ENCODE results near the gene INTS6.
A peak's percentile ranks its signal among the peaks of the same experiment; 100 is the strongest.

Gene INTS6, protein sequence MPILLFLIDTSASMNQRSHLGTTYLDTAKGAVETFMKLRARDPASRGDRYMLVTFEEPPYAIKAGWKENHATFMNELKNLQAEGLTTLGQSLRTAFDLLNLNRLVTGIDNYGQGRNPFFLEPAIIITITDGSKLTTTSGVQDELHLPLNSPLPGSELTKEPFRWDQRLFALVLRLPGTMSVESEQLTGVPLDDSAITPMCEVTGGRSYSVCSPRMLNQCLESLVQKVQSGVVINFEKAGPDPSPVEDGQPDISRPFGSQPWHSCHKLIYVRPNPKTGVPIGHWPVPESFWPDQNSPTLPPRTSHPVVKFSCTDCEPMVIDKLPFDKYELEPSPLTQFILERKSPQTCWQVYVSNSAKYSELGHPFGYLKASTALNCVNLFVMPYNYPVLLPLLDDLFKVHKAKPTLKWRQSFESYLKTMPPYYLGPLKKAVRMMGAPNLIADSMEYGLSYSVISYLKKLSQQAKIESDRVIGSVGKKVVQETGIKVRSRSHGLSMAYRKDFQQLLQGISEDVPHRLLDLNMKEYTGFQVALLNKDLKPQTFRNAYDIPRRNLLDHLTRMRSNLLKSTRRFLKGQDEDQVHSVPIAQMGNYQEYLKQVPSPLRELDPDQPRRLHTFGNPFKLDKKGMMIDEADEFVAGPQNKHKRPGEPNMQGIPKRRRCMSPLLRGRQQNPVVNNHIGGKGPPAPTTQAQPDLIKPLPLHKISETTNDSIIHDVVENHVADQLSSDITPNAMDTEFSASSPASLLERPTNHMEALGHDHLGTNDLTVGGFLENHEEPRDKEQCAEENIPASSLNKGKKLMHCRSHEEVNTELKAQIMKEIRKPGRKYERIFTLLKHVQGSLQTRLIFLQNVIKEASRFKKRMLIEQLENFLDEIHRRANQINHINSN

DNA sequence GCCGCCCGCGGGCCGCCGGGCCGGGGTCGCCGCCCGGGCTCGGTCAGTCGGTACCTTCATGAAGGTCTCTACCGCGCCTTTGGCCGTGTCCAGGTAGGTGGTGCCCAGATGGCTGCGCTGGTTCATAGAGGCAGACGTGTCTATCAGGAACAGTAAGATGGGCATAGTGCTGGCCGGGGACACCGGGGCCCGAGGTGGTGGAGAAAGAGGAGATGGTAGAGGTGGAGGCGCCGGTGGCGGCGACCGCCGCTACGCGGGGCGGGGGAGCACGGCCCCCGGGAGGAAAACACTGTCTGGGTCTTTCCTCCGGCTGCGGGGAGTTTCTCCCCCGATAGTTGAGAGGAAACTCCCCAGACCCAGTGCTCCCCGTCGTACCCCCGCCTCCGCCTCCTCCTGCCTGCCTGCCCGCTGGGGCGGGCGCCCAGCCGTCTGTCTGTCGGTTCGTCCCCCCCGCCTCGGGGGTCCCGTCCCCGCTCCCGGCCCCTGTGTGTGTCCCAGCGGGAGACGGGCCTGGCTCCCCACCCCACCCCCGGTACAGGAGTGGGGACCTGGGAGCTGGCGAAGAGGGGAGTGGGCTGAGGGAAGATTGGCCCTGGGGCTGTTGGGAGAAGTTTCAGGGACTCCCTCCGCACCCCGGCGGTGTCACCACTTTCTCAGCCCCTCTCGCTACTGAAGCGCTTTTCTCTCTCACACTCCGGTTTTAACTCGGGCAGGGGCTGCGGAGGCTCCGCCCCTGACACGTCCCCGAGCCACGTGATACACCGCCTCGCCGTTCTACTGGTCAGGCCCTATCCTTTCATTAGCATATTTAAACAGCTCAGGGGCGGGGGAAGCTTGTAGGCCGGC is at the start of gene INTS6:
Gene INTS6, minus strand, starts transcription at position 676 of the 846 bp plus-strand sequence. Its CDS starts 511 bp downstream, at position 165.
- DNase-seq (ENCODE audit: low read depth), result peak; percentile 99

DNA sequence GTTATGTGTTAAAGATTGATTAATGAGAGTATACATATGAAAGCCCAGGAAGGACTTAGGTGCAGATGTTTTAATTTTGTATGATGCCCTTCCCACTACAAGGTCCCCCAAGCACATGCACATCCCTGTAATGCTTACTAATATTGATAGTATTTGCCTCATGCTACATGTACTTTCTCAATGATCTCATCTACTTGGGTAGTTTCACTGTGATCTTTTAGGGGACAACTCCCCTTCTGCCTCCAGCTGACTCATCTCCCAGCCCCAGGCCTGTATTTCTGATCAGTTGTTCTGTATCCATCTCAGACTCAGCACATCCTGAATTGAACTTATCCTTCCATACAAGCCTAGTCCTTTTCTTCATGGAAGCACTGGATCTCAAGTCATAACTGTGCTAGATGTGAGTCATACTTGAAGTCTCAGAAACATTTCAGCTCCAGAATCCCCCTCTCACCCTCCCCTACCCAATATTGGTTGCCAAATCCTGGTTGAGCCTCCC is 49.4 kb upstream of the INTS6 start:
- DNase-seq (ENCODE audit: low read depth), result no peak

DNA sequence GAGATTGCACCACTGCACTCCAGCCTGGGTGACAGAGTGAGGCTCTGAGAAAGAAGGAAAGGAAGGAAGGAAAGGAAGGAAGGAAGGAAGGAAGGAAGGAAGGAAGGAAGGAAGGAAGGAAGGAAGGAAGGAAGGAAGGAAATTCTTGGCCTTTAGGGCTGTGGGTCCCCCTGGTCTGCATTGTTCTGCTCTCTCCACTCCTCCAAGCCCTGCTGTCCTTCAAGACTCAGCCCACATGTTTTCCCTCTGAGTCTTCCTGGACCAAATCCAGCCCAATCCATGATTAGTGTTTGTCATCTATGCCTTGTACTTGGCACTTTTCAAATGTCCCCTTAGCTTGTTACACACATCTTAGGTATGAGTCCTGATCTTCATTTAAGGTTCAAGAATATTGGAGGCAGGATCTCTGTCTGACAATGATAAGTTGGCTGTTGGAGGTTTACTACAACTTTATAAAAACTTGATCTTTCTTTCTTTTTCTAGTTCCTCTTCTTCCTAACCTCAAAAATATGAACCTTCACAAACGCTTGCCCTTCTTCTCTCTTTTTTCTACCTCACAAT is 48.8 kb upstream of the INTS6 start:
- DNase-seq (ENCODE audit: low read depth), result no peak

DNA sequence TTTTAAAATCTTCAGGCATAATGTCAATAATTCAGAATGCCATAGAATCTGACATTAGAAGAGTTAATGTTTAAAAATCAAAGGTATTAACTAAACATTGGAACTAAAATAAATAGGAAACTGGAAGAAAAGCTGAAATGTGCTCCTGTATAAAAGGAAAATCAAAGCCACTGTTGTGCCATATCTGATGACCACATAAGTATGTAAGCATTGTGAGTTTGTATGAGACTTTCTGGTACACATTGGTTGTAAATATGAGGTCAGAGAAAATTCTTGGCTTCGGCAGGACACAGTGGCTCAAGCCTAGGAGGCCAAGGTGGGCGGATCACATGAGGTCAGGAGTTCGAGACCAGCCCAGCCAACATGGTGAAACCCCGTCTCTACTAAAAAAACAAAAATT is 48.3 kb upstream of the INTS6 start:
- no peak for DNase-seq (ENCODE audit: low read depth)

DNA sequence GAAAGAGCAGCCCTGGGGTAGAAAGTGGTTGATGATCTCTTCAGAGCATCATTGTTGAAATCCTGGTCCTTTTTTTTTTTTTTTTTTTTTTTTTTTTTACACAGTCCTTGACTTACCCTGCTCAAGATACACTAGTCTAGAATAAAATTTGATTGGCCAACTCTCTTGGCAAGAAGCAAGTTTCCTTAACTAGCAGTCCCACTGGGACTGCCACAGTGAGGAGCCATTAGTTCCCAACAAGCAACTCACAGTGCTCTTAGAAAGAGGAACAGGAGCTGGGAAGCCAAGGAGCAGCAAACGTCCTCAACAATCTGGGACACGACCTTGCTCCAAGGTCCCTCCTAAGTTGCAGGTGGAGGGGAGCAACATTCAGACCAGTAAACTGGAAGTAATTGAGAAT is 47.9 kb upstream of the INTS6 start:
- DNase-seq (ENCODE audit: low read depth), result no peak

DNA sequence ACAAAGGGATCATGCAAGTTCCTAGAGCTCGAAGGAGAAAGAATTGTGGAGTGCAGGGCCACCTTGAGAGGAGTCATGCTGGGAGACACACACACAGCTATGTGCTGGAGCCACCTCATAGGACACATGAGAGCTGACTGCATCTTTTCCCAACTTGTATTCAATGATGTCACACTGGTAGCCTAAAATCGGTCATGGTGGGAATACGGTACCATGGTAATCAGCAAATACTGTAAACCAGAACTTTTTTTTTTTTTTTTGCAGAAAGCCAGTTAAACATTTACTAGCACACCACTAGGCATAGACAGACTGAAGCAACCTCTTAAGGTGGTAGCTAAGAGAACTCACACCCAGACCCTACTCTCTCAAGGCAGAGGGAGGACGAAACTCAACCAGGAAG is 47.0 kb upstream of the INTS6 start:
- no peak for DNase-seq (ENCODE audit: low read depth)

DNA sequence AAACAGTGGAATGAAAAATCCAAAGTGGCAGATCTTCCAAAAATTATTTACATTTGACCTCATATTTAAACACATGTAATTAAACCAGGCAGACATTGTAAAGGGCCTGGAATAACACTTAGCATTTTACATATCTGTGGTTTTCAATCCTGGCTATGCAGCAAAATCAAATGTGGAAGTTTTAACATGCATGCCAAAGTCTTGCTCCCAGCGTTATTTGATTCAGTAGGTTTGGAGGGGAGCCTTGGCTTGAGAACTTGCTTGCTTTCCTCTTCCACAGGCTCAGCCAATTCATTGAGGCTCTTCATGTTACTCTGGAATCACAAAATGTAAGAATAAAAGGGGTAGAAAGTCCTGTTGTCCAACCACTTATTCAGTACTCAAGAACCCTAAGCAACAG is 42.5 kb upstream of the INTS6 start:
- DNase-seq (ENCODE audit: low read depth), result no peak

DNA sequence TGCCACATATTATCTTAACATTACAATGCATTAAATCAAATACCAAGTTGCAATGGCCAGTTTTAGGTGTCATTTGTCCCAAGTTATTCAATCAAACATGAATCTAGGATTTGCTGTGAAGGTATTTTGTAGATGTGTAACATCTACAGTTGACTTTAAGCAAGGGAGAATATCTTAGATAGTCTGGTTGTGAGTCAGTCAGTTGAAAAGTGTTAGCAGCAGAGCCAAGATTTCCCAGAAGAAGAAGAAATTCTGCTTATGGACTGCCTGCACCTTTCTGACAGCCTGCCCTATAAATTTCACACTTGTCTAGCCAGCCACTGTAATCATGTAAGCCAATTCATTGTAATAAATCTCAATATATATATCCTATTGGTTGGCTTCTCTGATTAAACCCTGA is 41.3 kb upstream of the INTS6 start:
- no peak for DNase-seq (ENCODE audit: low read depth)

DNA sequence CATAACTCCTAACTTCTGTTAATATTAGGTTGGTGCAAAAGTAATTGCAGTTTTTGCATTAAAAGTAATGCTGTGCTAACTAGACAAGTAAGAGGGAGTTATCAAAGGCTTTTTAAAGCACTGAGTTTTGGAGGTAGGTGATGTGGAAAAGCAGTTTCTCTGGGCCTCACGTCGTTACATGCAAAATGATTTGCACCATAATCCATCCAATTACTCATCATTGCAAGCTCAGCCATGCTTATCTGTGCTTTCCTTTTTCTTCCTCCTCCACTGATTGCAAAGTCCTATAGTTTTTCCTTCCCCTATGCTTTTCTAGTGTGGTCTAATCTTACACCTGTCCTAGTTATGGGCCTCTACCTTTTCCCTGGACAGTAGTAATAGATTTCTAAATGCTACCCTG is 35.4 kb upstream of the INTS6 start:
- DNase-seq (ENCODE audit: low read depth), result no peak

DNA sequence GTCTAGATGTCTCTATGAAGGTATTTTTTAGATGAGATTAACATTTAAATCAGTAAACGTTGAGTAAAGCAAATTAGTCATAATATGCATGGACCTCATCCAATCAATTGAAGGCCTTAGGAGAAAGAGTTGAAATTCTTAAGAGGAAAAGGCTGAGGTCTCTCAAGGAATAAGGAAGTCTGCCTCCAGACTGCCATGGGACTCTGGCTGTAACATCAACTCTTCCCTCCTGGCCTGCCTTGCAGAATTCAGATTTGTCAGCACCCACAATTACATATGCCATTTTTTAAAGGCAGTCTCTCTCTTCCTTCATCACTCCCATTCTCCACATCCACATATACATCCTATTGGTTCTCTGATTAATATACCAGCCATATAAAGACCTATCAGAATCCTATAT is 28.8 kb upstream of the INTS6 start:
- DNase-seq (ENCODE audit: low read depth), result no peak

DNA sequence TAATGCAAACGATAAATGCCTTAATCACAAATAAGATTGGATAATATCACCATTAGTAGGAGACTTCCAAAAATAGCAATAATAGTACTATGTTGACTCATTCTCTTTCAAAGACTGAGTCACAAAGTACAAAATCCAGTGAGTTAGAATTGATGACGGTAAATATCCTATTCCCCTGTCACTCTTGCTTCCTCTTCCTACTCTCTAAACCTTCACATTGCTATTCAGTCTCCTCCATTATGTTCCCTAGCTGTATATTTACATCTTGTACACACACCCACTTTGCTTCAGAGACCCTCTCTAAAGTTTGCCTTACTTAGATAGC is 26.3 kb upstream of the INTS6 start:
- no peak for DNase-seq (ENCODE audit: low read depth)

DNA sequence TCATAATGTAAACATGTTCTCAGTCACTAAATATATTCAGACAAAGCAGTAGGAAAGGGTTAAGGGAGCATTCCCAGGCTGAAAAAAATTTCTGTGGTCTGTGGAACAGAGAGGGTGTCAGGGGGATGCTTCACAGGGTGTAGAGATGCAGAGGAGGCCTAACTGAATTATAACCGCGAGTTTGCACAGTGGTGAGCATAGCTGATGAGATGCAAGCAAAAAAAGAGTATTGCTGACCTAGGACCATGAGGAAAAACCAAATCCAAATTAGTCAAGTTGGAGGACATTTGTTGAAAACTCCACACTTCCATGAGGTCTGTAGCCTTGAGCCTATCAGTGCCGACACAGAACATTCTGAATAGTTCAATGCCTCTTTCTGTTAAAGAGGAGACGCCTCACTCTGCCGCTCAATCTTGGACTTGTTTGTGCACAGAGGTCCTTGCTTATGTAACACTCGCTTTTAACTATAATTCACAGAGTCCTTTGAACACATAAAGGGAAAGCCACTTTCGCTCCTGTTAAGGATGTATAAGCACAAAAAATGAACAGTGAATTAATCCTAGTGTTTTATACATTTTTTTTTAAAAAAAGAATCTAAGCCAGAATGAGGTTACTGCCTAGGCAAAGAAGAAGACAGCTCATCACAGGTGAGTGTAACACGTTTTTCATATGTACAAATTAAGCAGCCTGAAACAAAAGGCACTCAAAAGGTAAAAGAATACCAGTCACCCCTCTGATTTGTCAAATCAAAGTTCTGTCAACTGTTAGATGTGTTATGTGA is 25.8 kb upstream of the INTS6 start:
- DNase-seq (ENCODE audit: low read depth), result no peak

DNA sequence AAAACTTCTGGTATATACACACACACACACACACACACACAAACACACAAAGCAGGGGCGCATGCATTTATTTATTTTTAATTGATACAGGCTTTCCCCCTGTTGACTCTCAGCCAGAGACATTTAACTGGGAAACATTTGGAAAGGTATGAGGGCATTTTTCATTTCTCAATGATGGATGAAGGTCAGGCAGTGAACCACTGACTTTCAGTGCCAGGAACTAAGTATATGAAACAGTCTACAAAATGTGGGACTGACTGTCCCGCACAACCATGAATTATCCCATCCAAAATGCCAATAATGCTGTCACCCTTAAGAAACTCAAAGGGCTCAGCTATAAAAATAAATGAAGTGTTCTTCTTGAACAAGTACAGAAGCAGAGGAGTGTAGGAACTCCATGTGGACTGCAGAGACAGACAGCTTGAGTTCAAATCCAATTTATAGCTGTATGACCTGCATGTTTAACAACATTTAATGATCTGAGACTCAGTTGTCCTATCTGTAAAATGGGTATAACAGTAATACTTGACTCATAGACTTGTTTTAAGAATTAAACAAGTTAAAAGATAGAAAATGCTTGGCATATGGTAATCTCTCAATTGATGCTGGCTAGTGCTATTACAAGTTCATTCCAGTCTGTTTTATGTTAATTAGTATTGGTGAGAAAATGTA is 25.0 kb upstream of the INTS6 start:
- DNase-seq (ENCODE audit: low read depth), result no peak

DNA sequence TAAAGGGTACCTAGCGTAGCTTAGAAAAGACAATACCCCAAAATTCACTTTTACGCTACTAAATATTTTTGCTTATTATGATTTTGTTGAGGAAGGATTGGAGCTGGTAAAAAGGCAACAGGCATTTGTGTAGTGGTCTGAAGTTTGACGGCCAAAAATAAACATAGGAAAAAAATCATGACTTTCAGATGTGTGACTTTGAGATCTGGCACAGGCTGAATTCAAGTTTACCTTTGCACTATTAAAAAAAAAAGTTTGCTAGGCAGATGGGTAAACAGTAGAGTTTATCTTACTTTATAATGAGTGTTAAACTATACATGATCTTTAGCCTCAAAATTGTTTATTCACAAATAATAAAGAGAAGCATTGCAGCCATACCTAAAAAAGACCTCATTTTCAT is 24.3 kb upstream of the INTS6 start:
- DNase-seq (ENCODE audit: low read depth), result no peak

DNA sequence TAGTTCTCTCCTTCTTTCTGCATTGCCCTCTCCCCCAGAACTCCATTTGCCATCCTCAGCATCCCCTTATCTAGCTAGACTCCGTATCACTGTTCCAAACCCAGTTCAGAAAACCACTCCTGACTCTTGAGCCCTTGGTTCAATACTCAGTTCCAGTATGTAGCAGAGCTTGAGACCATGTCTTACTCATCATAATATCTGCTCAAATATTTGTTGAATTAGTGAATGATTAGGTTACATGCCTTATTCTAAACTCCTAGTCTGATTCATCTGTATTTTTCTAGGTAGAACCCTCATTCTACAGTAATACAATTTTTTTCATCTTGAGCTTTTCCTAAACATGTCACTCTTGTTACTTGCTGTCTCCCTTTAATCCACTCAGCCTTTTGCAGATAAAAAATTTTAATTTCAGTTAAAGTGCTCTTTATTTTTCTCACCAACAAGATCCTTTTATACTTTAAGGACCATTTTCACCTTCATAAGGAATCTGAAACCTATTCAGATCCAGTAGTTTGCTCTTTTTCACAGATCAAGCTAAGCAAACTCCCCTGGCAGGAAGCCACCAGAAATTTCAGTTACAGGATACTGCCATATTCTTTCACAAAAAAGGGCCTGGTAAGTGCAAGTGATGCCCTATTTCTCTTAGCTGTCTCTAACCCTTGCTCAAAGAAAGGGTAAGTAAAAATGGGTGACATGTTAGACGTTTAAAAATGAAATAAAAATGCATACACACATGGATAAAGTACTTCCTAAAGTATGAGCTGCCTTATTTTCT is 23.1 kb upstream of the INTS6 start:
- DNase-seq (ENCODE audit: low read depth), result no peak

DNA sequence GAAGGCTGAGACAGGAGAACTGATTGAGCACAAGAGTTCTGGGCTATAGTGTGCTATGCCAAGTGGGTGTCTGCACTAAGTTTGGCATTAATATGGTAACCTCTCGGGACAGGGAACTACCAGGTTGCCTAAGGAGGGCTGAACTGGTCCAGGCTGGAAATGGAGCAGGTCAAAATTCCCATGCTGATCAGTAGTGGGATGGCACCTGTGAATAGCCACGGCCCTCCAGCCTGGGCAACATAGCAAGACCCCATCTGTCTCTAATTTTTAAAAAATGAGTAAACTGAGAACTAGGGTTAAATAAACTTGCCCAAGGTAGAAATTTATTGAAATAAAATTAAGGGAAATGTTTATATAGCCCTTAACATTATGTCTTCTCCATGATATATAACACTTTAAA is 17.0 kb upstream of the INTS6 start:
- no peak for DNase-seq (ENCODE audit: low read depth)

DNA sequence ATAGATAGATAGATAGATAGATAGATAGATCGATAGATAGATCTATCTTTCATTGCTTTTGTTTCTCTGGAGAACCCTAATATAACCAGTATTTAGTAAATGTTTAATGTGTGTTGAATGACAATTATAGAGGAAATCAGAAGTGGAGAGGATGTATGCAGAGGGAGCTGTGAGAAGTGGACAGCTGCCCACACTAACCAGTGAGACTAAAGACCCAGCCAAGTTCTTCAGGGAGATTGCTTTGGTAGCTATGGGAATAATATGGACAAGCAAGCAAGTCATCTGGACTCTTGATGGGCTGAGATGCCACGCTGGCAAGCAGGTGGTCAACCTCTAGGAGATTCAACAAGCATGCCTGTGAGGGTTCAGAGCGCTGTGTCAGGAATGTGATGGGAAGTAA is 14.9 kb upstream of the INTS6 start:
- no peak for DNase-seq (ENCODE audit: low read depth)

DNA sequence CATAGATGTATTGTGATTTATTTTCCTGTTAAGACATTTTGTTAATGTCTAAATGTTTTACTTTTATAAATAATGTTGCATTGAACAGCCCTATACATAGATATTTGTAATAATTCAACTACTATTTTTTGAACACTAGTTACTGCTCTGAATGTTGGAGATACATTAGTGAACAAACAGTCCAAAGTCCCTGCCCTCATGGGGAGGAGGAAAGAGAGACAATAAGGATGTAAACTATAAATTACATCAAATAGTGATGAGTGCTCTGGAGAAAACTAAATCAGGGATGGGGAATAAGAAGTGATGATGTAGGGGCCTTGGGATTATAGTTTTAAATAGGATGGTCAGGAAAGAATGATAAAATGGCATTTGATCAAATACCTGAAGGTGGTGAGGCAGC is 12.3 kb upstream of the INTS6 start:
- DNase-seq (ENCODE audit: low read depth), result no peak

DNA sequence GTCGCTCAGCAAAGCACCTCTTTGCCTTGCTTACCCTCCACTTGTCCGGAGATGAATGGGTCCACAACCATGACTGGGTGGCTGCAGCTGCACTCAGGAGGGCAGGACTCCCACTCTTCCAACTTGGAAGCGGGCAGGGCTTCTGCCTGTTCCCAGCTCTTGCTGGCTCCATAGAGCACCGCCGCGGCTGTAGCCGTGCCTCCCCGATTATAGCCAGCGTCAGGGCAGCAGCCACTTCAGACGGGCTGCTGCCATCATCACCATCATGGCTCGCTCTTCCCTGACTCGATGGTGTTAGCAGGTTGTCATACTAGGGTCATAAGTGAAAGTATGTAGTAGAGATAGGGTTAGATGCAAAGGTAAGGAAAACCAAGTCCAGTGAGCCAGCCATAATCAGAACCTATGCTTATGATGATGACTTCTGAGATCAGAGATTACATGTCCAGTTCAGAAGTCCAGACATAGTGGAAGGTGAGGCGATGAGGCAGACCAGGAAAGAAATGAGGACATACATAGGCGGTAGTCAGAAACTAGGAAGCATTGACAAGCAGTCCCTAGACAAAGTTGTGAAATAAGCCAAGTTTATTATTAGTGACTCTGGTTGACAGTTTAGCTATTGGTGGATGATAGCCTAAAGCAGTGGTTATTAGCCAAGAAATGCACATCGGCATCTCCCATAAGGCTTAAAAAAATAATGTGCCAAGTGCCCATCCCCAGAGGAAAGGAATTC is 4.4 kb upstream of the INTS6 start:
- no peak for DNase-seq (ENCODE audit: low read depth)
